Stimulated activated CD4-positive, alpha-beta T cell treated with anti-CD3 and anti-CD28 coated beads, Interleukin-4, amount 100 ng/mL, for 48 hours (primary cell): Measurements from ENCODE around the gene TINAG.

Experiments used
- DNase-seq, 2 donors: peaks; one replicate each; pipeline ENCODE4 v3.0.0-alpha.2; 2020; ENCODE audit warnings: low read depth in 2 of 2

TINAG gene

GRCh38 chr6:54308289-54308985 lies at the start of gene TINAG:
Gene TINAG, plus strand, starts transcription at chr6:54308441. Its CDS starts 110 bp downstream, at chr6:54308551.
- DNase-seq: no peak

- DNase-seq: no peak
Measured at GRCh38 chr6:54260025-54260424, 48.2 kb upstream of the TINAG start.

- no peak for DNase-seq
Measured at GRCh38 chr6:54262499-54262898, 45.7 kb upstream of the TINAG start.

- no peak for DNase-seq
Measured at GRCh38 chr6:54262971-54263370, 45.3 kb upstream of the TINAG start.

- no peak for DNase-seq
Measured at GRCh38 chr6:54264581-54265272, 43.5 kb upstream of the TINAG start.

- no peak for DNase-seq
Measured at GRCh38 chr6:54266400-54266923, 41.8 kb upstream of the TINAG start.

GRCh38 chr6:54267798-54268197 lies 40.4 kb upstream of the TINAG start:
- DNase-seq: no peak

- no peak for DNase-seq
Measured at GRCh38 chr6:54273214-54273820, 34.9 kb upstream of the TINAG start.

- DNase-seq: no peak
Measured at GRCh38 chr6:54274383-54274782, 33.9 kb upstream of the TINAG start.

GRCh38 chr6:54282186-54282585 lies 26.1 kb upstream of the TINAG start:
- no peak for DNase-seq

GRCh38 chr6:54284161-54284860 lies 23.9 kb upstream of the TINAG start:
- no peak for DNase-seq

GRCh38 chr6:54285595-54285994 lies 22.6 kb upstream of the TINAG start:
- DNase-seq: no peak

- no peak for DNase-seq
Measured at GRCh38 chr6:54286141-54286540, 22.1 kb upstream of the TINAG start.

GRCh38 chr6:54288474-54288873 lies 19.8 kb upstream of the TINAG start:
- no peak for DNase-seq

- DNase-seq: no peak
Measured at GRCh38 chr6:54289426-54289825, 18.8 kb upstream of the TINAG start.

GRCh38 chr6:54291146-54291545 lies 17.1 kb upstream of the TINAG start:
- no peak for DNase-seq

- no peak for DNase-seq
Measured at GRCh38 chr6:54291738-54292137, 16.5 kb upstream of the TINAG start.

- no peak for DNase-seq
Measured at GRCh38 chr6:54294965-54295532, 13.2 kb upstream of the TINAG start.

- DNase-seq: no peak
Measured at GRCh38 chr6:54299542-54300269, 8.5 kb upstream of the TINAG start.

GRCh38 chr6:54301770-54302169 lies 6.5 kb upstream of the TINAG start:
- DNase-seq: no peak

GRCh38 chr6:54307439-54307910 lies 766 bp upstream of the TINAG start:
- no peak for DNase-seq
